HG03520 (cell line): ENCODE data around the gene PADI3.

Experiments
- ATAC-seq: cut with Tn5 transposase; IDR thresholded peaks from one replicate; pipeline ENCODE4 v1.9.1; 2021; ENCODE audit warnings: mild to moderate bottlenecking, moderate library complexity; ENCODE audit not compliant: unreplicated experiment

The PADI3 gene

GRCh38 chr1:17248781-17249180 is at the start of gene PADI3:
Gene PADI3 (plus strand): TSS chr1:17249098. CDS start chr1:17249138, 40 bp downstream.
- ATAC-seq = no peak

- ATAC-seq = no peak
Measured at GRCh38 chr1:17199267-17200044, 49.4 kb upstream of the PADI3 start.

GRCh38 chr1:17200246-17200645 is 48.7 kb upstream of the PADI3 start:
- ATAC-seq = no peak

GRCh38 chr1:17200756-17201155 is 48.1 kb upstream of the PADI3 start:
- no peak for ATAC-seq

GRCh38 chr1:17201201-17202021 is 47.5 kb upstream of the PADI3 start:
- no peak for ATAC-seq

- no peak for ATAC-seq
Measured at GRCh38 chr1:17204546-17205440, 44.1 kb upstream of the PADI3 start, which contains the start of gene PADI1. Gene PADI1 (plus strand): TSS chr1:17205128. CDS start chr1:17205218, 90 bp downstream.

GRCh38 chr1:17205652-17206051 is 43.2 kb upstream of the PADI3 start:
- ATAC-seq = no peak

- ATAC-seq = no peak
Measured at GRCh38 chr1:17206196-17206595, 42.7 kb upstream of the PADI3 start.

GRCh38 chr1:17207046-17207445 is 41.9 kb upstream of the PADI3 start:
- ATAC-seq = peak; percentile 69

- peak; percentile 11 for ATAC-seq
Measured at GRCh38 chr1:17207540-17207939, 41.4 kb upstream of the PADI3 start.

GRCh38 chr1:17207966-17208418 is 40.9 kb upstream of the PADI3 start:
- no peak for ATAC-seq

- no peak for ATAC-seq
Measured at GRCh38 chr1:17208546-17208945, 40.4 kb upstream of the PADI3 start.

- ATAC-seq = no peak
Measured at GRCh38 chr1:17209430-17209829, 39.5 kb upstream of the PADI3 start.

- no peak for ATAC-seq
Measured at GRCh38 chr1:17210176-17210575, 38.7 kb upstream of the PADI3 start.

GRCh38 chr1:17211377-17211776 is 37.5 kb upstream of the PADI3 start:
- no peak for ATAC-seq

GRCh38 chr1:17212009-17212408 is 36.9 kb upstream of the PADI3 start:
- no peak for ATAC-seq

- no peak for ATAC-seq
Measured at GRCh38 chr1:17212487-17213121, 36.3 kb upstream of the PADI3 start.

- ATAC-seq = no peak
Measured at GRCh38 chr1:17213148-17213781, 35.6 kb upstream of the PADI3 start.

- no peak for ATAC-seq
Measured at GRCh38 chr1:17213782-17214148, 35.1 kb upstream of the PADI3 start.
